Muscle layer of duodenum (tissue), 2 donors: ENCODE results near the gene ST8SIA2.

Experiments
- H3K27ac ChIP-seq: one replicate; pipeline ENCODE4 v1.7.0; 2013; ENCODE audit warnings: mild to moderate bottlenecking, low read length
- H3K27me3 ChIP-seq: one replicate; pipeline ENCODE4 v1.7.0; 2013; ENCODE audit warnings: low read depth, mild to moderate bottlenecking, control low read depth, low read length
- H3K36me3 ChIP-seq, 2 donors: one replicate each; pipeline ENCODE4 v1.7.0; 2013; ENCODE audit warnings: low read length in 2 of 2, control low read depth in 1 of 2, mild to moderate bottlenecking in 1 of 2; ENCODE audit not compliant: insufficient read depth in 2 of 2, control insufficient read depth in 1 of 2
- H3K4me1 ChIP-seq, 2 donors: one replicate each; pipeline ENCODE4 v1.7.0; 2013; ENCODE audit warnings: low read length in 2 of 2, mild to moderate bottlenecking in 2 of 2, control low read depth in 1 of 2, moderate library complexity in 1 of 2; ENCODE audit not compliant: insufficient read depth in 2 of 2, control insufficient read depth in 1 of 2
- H3K4me3 ChIP-seq, 2 donors: one replicate each; pipeline ENCODE4 v1.7.0; 2013; ENCODE audit warnings: low read length in 2 of 2, low read depth in 1 of 2, mild to moderate bottlenecking in 1 of 2
- H3K9me3 ChIP-seq, 2 donors: one replicate each; pipeline ENCODE4 v1.7.0; 2013; ENCODE audit warnings: low read length in 2 of 2, control low read depth in 1 of 2, mild to moderate bottlenecking in 1 of 2; ENCODE audit not compliant: control insufficient read depth in 1 of 2
- donor health status: healthy.

The ST8SIA2 gene

GRCh38 chr15:92444631-92445030 is 51.0 kb downstream of the ST8SIA2 start:
- Histone ChIP-seq H3K27ac (no peak overlapping the region), H3K4me3 (no peak overlapping the region), H3K27me3 (no peaks in the 10 kb centered on the region), H3K36me3 (no peaks in the 10 kb centered on the region), H3K9me3 (no peaks in the 10 kb centered on the region), H3K4me1 (no peaks in the 10 kb centered on the region)

- no peaks in the 10 kb centered on the region for H3K9me3 ChIP-seq
- no peaks in the 10 kb centered on the region for H3K4me1 ChIP-seq
- no peak overlapping the region for H3K4me3 ChIP-seq
- no peak overlapping the region for H3K27ac ChIP-seq
- H3K27me3 ChIP-seq, result peaks cover 9% of the 10 kb centered on the region
- no peaks in the 10 kb centered on the region for H3K36me3 ChIP-seq
Measured at GRCh38 chr15:92448370-92448769, 54.7 kb downstream of the ST8SIA2 start.

- Histone ChIP-seq H3K9me3 (no peaks in the 10 kb centered on the region), H3K27me3 (peaks cover 9% of the 10 kb centered on the region), H3K27ac (no peak overlapping the region), H3K4me1 (no peaks in the 10 kb centered on the region), H3K36me3 (no peaks in the 10 kb centered on the region), H3K4me3 (no peak overlapping the region)
Measured at GRCh38 chr15:92449476-92449875, 55.8 kb downstream of the ST8SIA2 start.

- no peak overlapping the region for H3K27ac ChIP-seq
Measured at GRCh38 chr15:92451225-92451825, 57.6 kb downstream of the ST8SIA2 start.

GRCh38 chr15:92452143-92452542 is 58.5 kb downstream of the ST8SIA2 start:
- H3K27ac ChIP-seq, result no peak overlapping the region
- no peaks in the 10 kb centered on the region for H3K9me3 ChIP-seq
- H3K4me3 ChIP-seq, result no peak overlapping the region
- H3K27me3 ChIP-seq, result peaks cover 9% of the 10 kb centered on the region
- no peaks in the 10 kb centered on the region for H3K36me3 ChIP-seq
- no peaks in the 10 kb centered on the region for H3K4me1 ChIP-seq

More at GRCh38 chr15:92451225-92451825, 57.6 kb downstream of the ST8SIA2 start:
- H3K36me3 ChIP-seq, result no peaks in the 10 kb centered on the region
- H3K4me1 ChIP-seq, result no peaks in the 10 kb centered on the region
- H3K4me3 ChIP-seq, result no peak overlapping the region
- H3K9me3 ChIP-seq, result no peaks in the 10 kb centered on the region
- H3K27me3 ChIP-seq, result peaks cover 9% of the 10 kb centered on the region

- no peaks in the 10 kb centered on the region for H3K9me3 ChIP-seq
- H3K27me3 ChIP-seq, result peaks cover 9% of the 10 kb centered on the region
- no peak overlapping the region for H3K4me3 ChIP-seq
- H3K36me3 ChIP-seq, result no peaks in the 10 kb centered on the region
- no peak overlapping the region for H3K27ac ChIP-seq
- H3K4me1 ChIP-seq, result no peaks in the 10 kb centered on the region
Measured at GRCh38 chr15:92453607-92454006, 59.9 kb downstream of the ST8SIA2 start.

- Histone ChIP-seq H3K36me3 (no peaks in the 10 kb centered on the region), H3K27ac (no peak overlapping the region), H3K27me3 (peaks cover 9% of the 10 kb centered on the region), H3K4me1 (no peaks in the 10 kb centered on the region), H3K9me3 (no peaks in the 10 kb centered on the region), H3K4me3 (no peak overlapping the region)
Measured at GRCh38 chr15:92454555-92455105, 60.9 kb downstream of the ST8SIA2 start.

GRCh38 chr15:92455271-92455670 is 61.6 kb downstream of the ST8SIA2 start:
- Histone ChIP-seq H3K4me1 (no peaks in the 10 kb centered on the region), H3K4me3 (no peak overlapping the region), H3K36me3 (no peaks in the 10 kb centered on the region), H3K27me3 (peaks cover 9% of the 10 kb centered on the region), H3K27ac (no peak overlapping the region), H3K9me3 (no peaks in the 10 kb centered on the region)

- Histone ChIP-seq H3K4me3 (no peak overlapping the region), H3K27me3 (no peaks in the 10 kb centered on the region), H3K4me1 (no peaks in the 10 kb centered on the region), H3K27ac (no peak overlapping the region), H3K9me3 (no peaks in the 10 kb centered on the region), H3K36me3 (no peaks in the 10 kb centered on the region)
Measured at GRCh38 chr15:92457471-92458041, 63.9 kb downstream of the ST8SIA2 start.

GRCh38 chr15:92460023-92460422 is 66.3 kb downstream of the ST8SIA2 start:
- H3K27me3 ChIP-seq, result no peaks in the 10 kb centered on the region
- no peaks in the 10 kb centered on the region for H3K36me3 ChIP-seq
- no peaks in the 10 kb centered on the region for H3K9me3 ChIP-seq
- H3K4me3 ChIP-seq, result no peak overlapping the region
- H3K27ac ChIP-seq, result no peak overlapping the region
- no peaks in the 10 kb centered on the region for H3K4me1 ChIP-seq

- Histone ChIP-seq H3K27me3 (no peaks in the 10 kb centered on the region), H3K4me3 (no peak overlapping the region), H3K4me1 (no peaks in the 10 kb centered on the region), H3K36me3 (no peaks in the 10 kb centered on the region), H3K9me3 (no peaks in the 10 kb centered on the region), H3K27ac (no peak overlapping the region)
Measured at GRCh38 chr15:92462424-92463125, 68.9 kb downstream of the ST8SIA2 start.
